Testis (tissue), 2 donors: Measurements from ENCODE around the gene DLG2.

Source experiments
- CTCF ChIP-seq, 3 experiments: fragments of 450-650 bp in 2 of 3; fragments of 200-600 bp in 1 of 3; sonication (generic) in 1 of 3; IDR thresholded peaks; one replicate each; pipeline ENCODE4 v1.5.1; 2016 to 2019; ENCODE audit warnings: antibody characterized with exemption in 3 of 3, mild to moderate bottlenecking in 2 of 3, moderate library complexity in 1 of 3
- POLR2A ChIP-seq: fragments of 450-650 bp; IDR thresholded peaks from one replicate; pipeline ENCODE4 v1.6.1; 2017; ENCODE audit warnings: antibody characterized with exemption, mild to moderate bottlenecking, moderate library complexity

GRCh38 chr11:83677730-83678129 is 1949.4 kb downstream of the DLG2 start:
- no peak for TF ChIP-seq CTCF (IDR thresholded peaks at IDR 0.05)
- TF ChIP-seq POLR2A: no peak
